ENCODE results near the gene RNF130. TPM values are rescaled to one million over a fixed set of nuclear protein-coding genes. Genes with fewer than 3 reads are reported as not detected.
A peak's percentile ranks its signal among the peaks of the same experiment; 100 is the strongest.

The RNF130 gene
- total and polyA plus RNA-seq, 2 donors (not counting 1 experiment from before 2014, with no cell fraction given), result 14.7 to 32.4 TPM

DNA sequence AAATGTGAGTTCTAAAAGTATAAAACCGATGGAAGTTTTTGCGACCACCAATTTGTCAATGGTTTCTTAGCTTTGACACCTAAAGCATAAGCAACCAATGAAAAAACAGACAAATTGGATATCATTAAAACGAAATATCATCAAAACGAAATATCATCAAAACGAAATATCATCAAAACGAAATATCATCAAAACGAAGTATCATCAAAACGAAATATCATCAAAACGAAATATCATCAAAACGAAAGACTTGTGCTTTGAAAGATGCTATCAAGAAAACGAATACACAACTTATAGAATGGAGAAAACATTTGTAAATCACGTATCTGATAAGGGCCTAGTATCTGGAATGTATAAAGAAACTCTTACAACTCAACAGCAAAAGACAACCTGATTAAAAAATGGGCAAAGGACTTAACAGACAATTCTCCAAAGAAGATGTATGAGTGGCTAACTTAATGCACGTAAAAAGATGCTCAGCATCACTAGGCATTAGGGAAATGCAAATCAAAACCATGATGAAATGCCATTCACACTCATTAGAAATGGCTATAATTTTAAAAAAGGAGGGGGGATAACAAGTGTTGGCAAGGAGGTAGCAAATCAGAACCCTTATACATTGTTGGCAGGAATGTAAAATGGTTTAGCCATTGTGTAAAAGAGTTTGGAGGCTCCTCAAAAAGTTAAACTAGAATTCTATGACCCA is 134.4 kb downstream of the RNF130 start:
- no peaks in the 10 kb centered on the region for H3K4me1 ChIP-seq (ENCODE audit: control insufficient read depth, extremely low read depth, insufficient read depth, low read length)
- no peak for DNase-seq (ENCODE audit: low read depth in 2 of 2)
- no peaks in the 10 kb centered on the region for H4K20me1 ChIP-seq (ENCODE audit: control insufficient read depth, extremely low read depth, insufficient read depth, low read length)
- no peak overlapping the region for H3K27ac ChIP-seq (ENCODE audit: insufficient read depth, low read length)
- no peaks in the 10 kb centered on the region for H3K9me3 ChIP-seq (ENCODE audit: control insufficient read depth, insufficient read depth, low read depth, low read length)
- TF ChIP-seq EZH2 (IDR thresholded peaks at IDR 0.05; ENCODE audit: low read length, missing control alignments) (no peak), CTCF (conservative IDR thresholded peaks at IDR 0.05 in 1 of 2, IDR thresholded peaks at IDR 0.05 in 1 of 2; ENCODE audit: low read depth in 1 of 2, low read length in 2 of 2) (no peak)
- H3K27me3 ChIP-seq (ENCODE audit: control insufficient read depth, insufficient read depth, low read length), result no peaks in the 10 kb centered on the region
- no peak overlapping the region for H2AFZ ChIP-seq (ENCODE audit: low read length)
- no peak overlapping the region for H3K4me3 ChIP-seq (replicated peaks in 1 of 4; ENCODE audit: control extremely low read depth in 1 of 4, insufficient read depth in 1 of 4, low read depth in 3 of 4, low read length in 4 of 4)
- no peaks in the 10 kb centered on the region for H3K36me3 ChIP-seq (ENCODE audit: control insufficient read depth, insufficient read depth, low read length)
- no peak overlapping the region for H3K4me2 ChIP-seq (ENCODE audit: extremely low read depth, insufficient read depth, low read length)
- no peak overlapping the region for H3K9ac ChIP-seq (ENCODE audit: insufficient read depth, low read length)
- no peaks in the 10 kb centered on the region for H3K79me2 ChIP-seq (ENCODE audit: control insufficient read depth, insufficient read depth, low read length)

- H3K4me3 ChIP-seq (replicated peaks in 1 of 4; ENCODE audit: control extremely low read depth in 1 of 4, insufficient read depth in 1 of 4, low read depth in 3 of 4, low read length in 4 of 4), result no peak overlapping the region
- no peak overlapping the region for H3K9ac ChIP-seq (ENCODE audit: insufficient read depth, low read length)
- no peaks in the 10 kb centered on the region for H3K9me3 ChIP-seq (ENCODE audit: control insufficient read depth, insufficient read depth, low read depth, low read length)
- no peaks in the 10 kb centered on the region for H3K36me3 ChIP-seq (ENCODE audit: control insufficient read depth, insufficient read depth, low read length)
- TF ChIP-seq EZH2 (IDR thresholded peaks at IDR 0.05; ENCODE audit: low read length, missing control alignments) (no peak), CTCF (conservative IDR thresholded peaks at IDR 0.05 in 1 of 2, IDR thresholded peaks at IDR 0.05 in 1 of 2; ENCODE audit: low read depth in 1 of 2, low read length in 2 of 2) (no peak)
- H2AFZ ChIP-seq (ENCODE audit: low read length), result no peak overlapping the region
- DNase-seq (ENCODE audit: low read depth in 2 of 2), result peak in 1 of 2 donors; percentile 15
- H3K27me3 ChIP-seq (ENCODE audit: control insufficient read depth, insufficient read depth, low read length), result no peaks in the 10 kb centered on the region
- no peak overlapping the region for H3K27ac ChIP-seq (ENCODE audit: insufficient read depth, low read length)
- no peak overlapping the region for H3K4me2 ChIP-seq (ENCODE audit: extremely low read depth, insufficient read depth, low read length)
- H4K20me1 ChIP-seq (ENCODE audit: control insufficient read depth, extremely low read depth, insufficient read depth, low read length), result no peaks in the 10 kb centered on the region
- H3K4me1 ChIP-seq (ENCODE audit: control insufficient read depth, extremely low read depth, insufficient read depth, low read length), result no peaks in the 10 kb centered on the region
- no peaks in the 10 kb centered on the region for H3K79me2 ChIP-seq (ENCODE audit: control insufficient read depth, insufficient read depth, low read length)
Measured at GRCh38 chr5:179930788-179931473, 140.6 kb downstream of the RNF130 start.

DNA sequence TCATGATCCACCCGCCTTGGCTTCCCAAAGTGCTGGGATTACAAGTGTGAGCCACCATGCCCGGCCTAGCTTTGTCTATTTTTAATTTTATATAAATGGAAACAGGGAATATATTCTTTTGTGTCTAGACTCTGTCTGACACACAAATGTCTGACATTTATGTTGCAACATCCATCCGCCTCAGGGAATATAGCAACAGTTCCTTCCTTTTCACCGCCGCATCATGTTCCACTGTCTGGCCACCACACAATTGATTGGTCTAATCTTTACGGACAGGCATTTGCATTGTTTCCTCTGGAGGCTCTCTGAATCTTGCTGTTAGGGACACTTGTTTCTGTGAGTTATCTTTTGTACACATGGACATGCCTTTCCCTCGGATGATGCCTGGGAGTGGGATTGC is 143.7 kb downstream of the RNF130 start:
- H3K4me2 ChIP-seq (ENCODE audit: extremely low read depth, insufficient read depth, low read length), result no peak overlapping the region
- H3K4me1 ChIP-seq (ENCODE audit: control insufficient read depth, extremely low read depth, insufficient read depth, low read length), result no peaks in the 10 kb centered on the region
- no peaks in the 10 kb centered on the region for H3K27me3 ChIP-seq (ENCODE audit: control insufficient read depth, insufficient read depth, low read length)

More for the DNA sequence above, 143.7 kb downstream of the RNF130 start:
- Histone ChIP-seq H4K20me1 (ENCODE audit: control insufficient read depth, extremely low read depth, insufficient read depth, low read length) (no peaks in the 10 kb centered on the region), H2AFZ (ENCODE audit: low read length) (no peak overlapping the region), H3K9ac (ENCODE audit: insufficient read depth, low read length) (no peak overlapping the region), H3K27ac (ENCODE audit: insufficient read depth, low read length) (no peak overlapping the region), H3K9me3 (ENCODE audit: control insufficient read depth, insufficient read depth, low read depth, low read length) (no peaks in the 10 kb centered on the region), H3K4me3 (replicated peaks in 1 of 4; ENCODE audit: control extremely low read depth in 1 of 4, insufficient read depth in 1 of 4, low read depth in 3 of 4, low read length in 4 of 4) (no peak overlapping the region), H3K36me3 (ENCODE audit: control insufficient read depth, insufficient read depth, low read length) (no peaks in the 10 kb centered on the region), H3K79me2 (ENCODE audit: control insufficient read depth, insufficient read depth, low read length) (no peaks in the 10 kb centered on the region)
- DNase-seq (ENCODE audit: low read depth in 2 of 2), result no peak
- TF ChIP-seq CTCF (conservative IDR thresholded peaks at IDR 0.05 in 1 of 2, IDR thresholded peaks at IDR 0.05 in 1 of 2; ENCODE audit: low read depth in 1 of 2, low read length in 2 of 2) (no peak), EZH2 (IDR thresholded peaks at IDR 0.05; ENCODE audit: low read length, missing control alignments) (no peak)

Measured in fibroblast of lung (primary cell).